Measurements from ENCODE around the gene NOL9. TPM values are rescaled to one million over a fixed set of nuclear protein-coding genes. Genes with fewer than 3 reads are reported as not detected.

NOL9 gene
- total RNA-seq, 4 donors from 2014 or later = 16.6 to 25.0 (median 21.1) TPM

DNA sequence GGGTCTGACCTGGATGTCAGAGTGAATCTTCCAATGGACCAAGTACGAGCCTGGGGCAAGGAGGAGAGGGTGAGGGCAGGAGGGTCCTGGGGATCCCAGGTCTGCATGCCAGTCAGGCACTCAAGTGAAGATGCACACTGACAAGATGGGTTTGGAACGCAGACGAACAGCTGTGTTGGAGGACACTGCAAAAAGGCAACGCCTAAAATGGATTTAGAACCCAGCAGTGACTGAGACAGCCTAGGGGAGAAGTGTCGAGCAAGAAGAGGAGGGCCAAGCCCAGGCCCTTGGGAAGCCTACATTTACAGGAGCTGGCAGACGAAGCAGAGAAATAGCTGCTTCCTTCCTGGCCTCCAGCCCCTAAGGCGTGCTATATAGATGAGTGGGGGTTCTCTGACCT is 25.8 kb downstream of the NOL9 start:
- H3K4me1 ChIP-seq = no peaks in the 10 kb centered on the region
- H3K9me3 ChIP-seq = no peaks in the 10 kb centered on the region
- H3K4me3 ChIP-seq = no peak overlapping the region
- no peak for TF ChIP-seq POLR2A (IDR thresholded peaks at IDR 0.05; ENCODE audit: low read depth)
- intact Hi-C loops (cut with DNase I) = no loop called here
- H3K36me3 ChIP-seq = peaks cover 69 to 94% (median 85%) of the 10 kb centered on the region in 4 donors
- no peaks in the 10 kb centered on the region for H3K27me3 ChIP-seq
- DNase-seq (ENCODE audit: extremely low spot score) = no peak
- no peak overlapping the region for H3K27ac ChIP-seq (replicated peaks in 1 of 4)
- WGBS = 85% methylated on average over 7 of the region's 7 CpGs

- Histone ChIP-seq H3K27me3 (no peaks in the 10 kb centered on the region), H3K36me3 (peaks cover 47 to 82% (median 63%) of the 10 kb centered on the region in 4 donors), H3K27ac (replicated peaks in 1 of 4) (no peak overlapping the region), H3K4me1 (no peaks in the 10 kb centered on the region), H3K9me3 (no peaks in the 10 kb centered on the region), H3K4me3 (no peak overlapping the region)
- no peak for TF ChIP-seq POLR2A (IDR thresholded peaks at IDR 0.05; ENCODE audit: low read depth)
- WGBS = 85% methylated on average over 11 of the region's 11 CpGs
- intact Hi-C loops (cut with DNase I) = no loop called here
- DNase-seq (ENCODE audit: extremely low spot score) = no peak
Observed at GRCh38 chr1:6526316-6526715, 28.0 kb downstream of the NOL9 start.

- TF ChIP-seq POLR2A (IDR thresholded peaks at IDR 0.05; ENCODE audit: low read depth) (no peak), POLR2AphosphoS5 (IDR thresholded peaks at IDR 0.05) (no peak), CTCF (IDR thresholded peaks at IDR 0.05) (peak; percentile 18 to 46 (median 34)), EP300 (IDR thresholded peaks at IDR 0.05) (no peak)
- Histone ChIP-seq H3K4me1 (peaks cover 3 to 10% (median 9%) of the 10 kb centered on the region in 4 donors), H3K4me3 (no peak overlapping the region), H3K27ac (replicated peaks in 1 of 4) (no peak overlapping the region), H3K27me3 (no peaks in the 10 kb centered on the region), H3K9me3 (no peaks in the 10 kb centered on the region), H3K36me3 (peaks cover 25 to 59% (median 39%) of the 10 kb centered on the region in 4 donors)
- 38% methylated on average over 6 of the region's 6 CpGs for WGBS
- intact Hi-C loops (cut with DNase I) = no loop called here
- DNase-seq (ENCODE audit: extremely low spot score) = no peak
Observed at GRCh38 chr1:6523566-6523965, 30.7 kb downstream of the NOL9 start.

GRCh38 chr1:6521536-6521935 is 32.8 kb downstream of the NOL9 start:
- H3K4me3 ChIP-seq = no peak overlapping the region
- H3K27me3 ChIP-seq = no peaks in the 10 kb centered on the region
- peaks cover 3 to 10% (median 9%) of the 10 kb centered on the region in 4 donors for H3K4me1 ChIP-seq
- intact Hi-C loops (cut with DNase I) = no loop called here
- H3K36me3 ChIP-seq = peaks cover 14 to 39% (median 20%) of the 10 kb centered on the region in 4 donors
- H3K9me3 ChIP-seq = no peaks in the 10 kb centered on the region
- no peak for DNase-seq (ENCODE audit: extremely low spot score)
- TF ChIP-seq EP300 (IDR thresholded peaks at IDR 0.05) = no peak
- TF ChIP-seq POLR2A (IDR thresholded peaks at IDR 0.05; ENCODE audit: low read depth) = no peak
- no peak for TF ChIP-seq POLR2AphosphoS5 (IDR thresholded peaks at IDR 0.05)
- no peak for TF ChIP-seq CTCF (IDR thresholded peaks at IDR 0.05)
- WGBS = 72% methylated on average over 5 of the region's 5 CpGs
- H3K27ac ChIP-seq (replicated peaks in 1 of 4) = no peak overlapping the region

- H3K4me3 ChIP-seq = no peak overlapping the region
- 27% methylated on average over 13 of the region's 13 CpGs for WGBS
- intact Hi-C loops (cut with DNase I) = no loop called here
- no peaks in the 10 kb centered on the region for H3K27me3 ChIP-seq
- H3K9me3 ChIP-seq = no peaks in the 10 kb centered on the region
- peaks cover 1 to 24% (median 6%) of the 10 kb centered on the region in 4 donors for H3K36me3 ChIP-seq
- H3K27ac ChIP-seq (replicated peaks in 1 of 4) = no peak overlapping the region
- DNase-seq (ENCODE audit: extremely low spot score) = no peak
- H3K4me1 ChIP-seq = peaks cover 7 to 10% (median 9%) of the 10 kb centered on the region in 4 donors
- TF ChIP-seq CTCF (IDR thresholded peaks at IDR 0.05) (no peak), EP300 (IDR thresholded peaks at IDR 0.05) (no peak), POLR2A (IDR thresholded peaks at IDR 0.05; ENCODE audit: low read depth) (no peak), POLR2AphosphoS5 (IDR thresholded peaks at IDR 0.05) (no peak)
Observed at GRCh38 chr1:6519935-6520671, 34.2 kb downstream of the NOL9 start.
